Amniotic epithelial cell (primary cell): ENCODE measurements around the gene OSBPL3.

Experiments used
- DNase-seq: peaks from one replicate; pipeline ENCODE4 v3.0.0-alpha.2; 2010; ENCODE audit warnings: low read depth

The OSBPL3 gene

GRCh38 chr7:24760968-24761367 is 219.0 kb downstream of the OSBPL3 start:
- no peak for DNase-seq

GRCh38 chr7:24757353-24758275 is 222.4 kb downstream of the OSBPL3 start, which contains the start of gene GSDME:
GSDME (minus strand) TSS chr7:24757464; CDS start chr7:24749774, 7,690 bp downstream.
- DNase-seq, result peak; percentile 73

GRCh38 chr7:24756545-24757352 is 223.2 kb downstream of the OSBPL3 start:
- DNase-seq, result peak; percentile 69

- DNase-seq, result peak; percentile 78
Measured at GRCh38 chr7:24755541-24756407, 224.2 kb downstream of the OSBPL3 start.

GRCh38 chr7:24754906-24755506 is 225.0 kb downstream of the OSBPL3 start:
- peak; percentile 60 for DNase-seq

GRCh38 chr7:24752073-24752800 is 227.7 kb downstream of the OSBPL3 start:
- no peak for DNase-seq

- DNase-seq, result peak; percentile 60
Measured at GRCh38 chr7:24751484-24751883, 228.5 kb downstream of the OSBPL3 start.

GRCh38 chr7:24750441-24751055 is 229.4 kb downstream of the OSBPL3 start:
- DNase-seq, result peak; percentile 47

GRCh38 chr7:24748521-24748920 is 231.5 kb downstream of the OSBPL3 start:
- no peak for DNase-seq
